Endothelial cell (in vitro differentiated cells): ENCODE data around the gene FBXW12. TPM values are rescaled to one million over a fixed set of nuclear protein-coding genes. Genes with fewer than 3 reads are reported as not detected.

Source experiments
- DNase-seq: peaks from one replicate; pipeline ENCODE4 v3.0.0; 2021; ENCODE audit warnings: low spot score
- H3K27ac Mint-ChIP-seq: one replicate; pipeline ENCODE4 v1.8.0; 2021; ENCODE audit warnings: mixed read lengths, inconsistent platforms; ENCODE audit not compliant: unreplicated experiment
- H3K27me3 Mint-ChIP-seq: one replicate; pipeline ENCODE4 v1.8.0; 2021; ENCODE audit warnings: mild to moderate bottlenecking, moderate library complexity, mixed read lengths, inconsistent platforms; ENCODE audit not compliant: unreplicated experiment
- H3K36me3 Mint-ChIP-seq: one replicate; pipeline ENCODE4 v1.8.0; 2021; ENCODE audit warnings: mild to moderate bottlenecking, low read depth, mixed read lengths, inconsistent platforms; ENCODE audit not compliant: unreplicated experiment
- H3K4me1 Mint-ChIP-seq: one replicate; pipeline ENCODE4 v1.8.0; 2021; ENCODE audit warnings: mild to moderate bottlenecking, mixed read lengths, inconsistent platforms; ENCODE audit not compliant: unreplicated experiment
- H3K4me3 Mint-ChIP-seq: one replicate; pipeline ENCODE4 v1.8.0; 2021; ENCODE audit warnings: mild to moderate bottlenecking, mixed read lengths, inconsistent platforms; ENCODE audit not compliant: unreplicated experiment
- H3K9me3 Mint-ChIP-seq: one replicate; pipeline ENCODE4 v1.8.0; 2021; ENCODE audit warnings: mixed read lengths, inconsistent platforms; ENCODE audit not compliant: unreplicated experiment
- total RNA-seq: library from RNA; stranded (reverse); fragmentation: NEBNext Ultra II Directional; extraction: Animal tissue kit (Norgen Biotek cat#: 25700); gene quantifications from one replicate; pipeline ENCODE4 v1.2.1, GENCODE V29; 2021; ENCODE audit not compliant: unreplicated experiment
- TF ChIP-seq, protein P1 (sequence below): fragments of 200-600 bp; sonication (generic); IDR thresholded peaks from one replicate; pipeline ENCODE4 v1.5.0; 2021; ENCODE audit warnings: antibody characterized with exemption; ENCODE audit not compliant: unreplicated experiment

The FBXW12 gene
- total RNA-seq, 1 donor from 2014 or later: not detected

DNA sequence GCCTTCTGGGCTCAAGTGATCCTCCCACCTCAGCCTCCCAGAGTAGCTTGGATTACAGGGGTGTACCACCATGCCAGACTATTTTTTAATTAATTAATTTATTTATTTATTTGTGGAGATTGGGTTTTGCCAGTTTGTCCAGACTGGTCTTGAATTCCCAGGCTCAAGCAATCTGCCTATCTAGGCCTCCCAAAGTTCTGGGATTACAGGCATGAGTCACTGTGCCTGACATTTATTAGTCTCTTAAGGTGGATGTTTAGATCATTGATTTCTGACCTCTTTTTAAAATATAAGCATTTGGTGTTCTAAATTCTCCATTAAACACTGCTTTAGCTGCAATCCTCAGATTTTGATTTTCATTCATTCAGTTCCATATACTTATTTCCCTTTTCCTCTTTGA lies 15.6 kb downstream of the FBXW12 start:
- H3K9me3 Mint-ChIP-seq: no peaks in the 10 kb centered on the region
- TF ChIP-seq, protein P1, sequence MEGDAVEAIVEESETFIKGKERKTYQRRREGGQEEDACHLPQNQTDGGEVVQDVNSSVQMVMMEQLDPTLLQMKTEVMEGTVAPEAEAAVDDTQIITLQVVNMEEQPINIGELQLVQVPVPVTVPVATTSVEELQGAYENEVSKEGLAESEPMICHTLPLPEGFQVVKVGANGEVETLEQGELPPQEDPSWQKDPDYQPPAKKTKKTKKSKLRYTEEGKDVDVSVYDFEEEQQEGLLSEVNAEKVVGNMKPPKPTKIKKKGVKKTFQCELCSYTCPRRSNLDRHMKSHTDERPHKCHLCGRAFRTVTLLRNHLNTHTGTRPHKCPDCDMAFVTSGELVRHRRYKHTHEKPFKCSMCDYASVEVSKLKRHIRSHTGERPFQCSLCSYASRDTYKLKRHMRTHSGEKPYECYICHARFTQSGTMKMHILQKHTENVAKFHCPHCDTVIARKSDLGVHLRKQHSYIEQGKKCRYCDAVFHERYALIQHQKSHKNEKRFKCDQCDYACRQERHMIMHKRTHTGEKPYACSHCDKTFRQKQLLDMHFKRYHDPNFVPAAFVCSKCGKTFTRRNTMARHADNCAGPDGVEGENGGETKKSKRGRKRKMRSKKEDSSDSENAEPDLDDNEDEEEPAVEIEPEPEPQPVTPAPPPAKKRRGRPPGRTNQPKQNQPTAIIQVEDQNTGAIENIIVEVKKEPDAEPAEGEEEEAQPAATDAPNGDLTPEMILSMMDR: no peak
- DNase-seq: no peak
- no peaks in the 10 kb centered on the region for H3K27me3 Mint-ChIP-seq
- no peaks in the 10 kb centered on the region for H3K36me3 Mint-ChIP-seq
- H3K4me1 Mint-ChIP-seq: no peaks in the 10 kb centered on the region
- no peak overlapping the region for H3K4me3 Mint-ChIP-seq
- no peak overlapping the region for H3K27ac Mint-ChIP-seq

DNA sequence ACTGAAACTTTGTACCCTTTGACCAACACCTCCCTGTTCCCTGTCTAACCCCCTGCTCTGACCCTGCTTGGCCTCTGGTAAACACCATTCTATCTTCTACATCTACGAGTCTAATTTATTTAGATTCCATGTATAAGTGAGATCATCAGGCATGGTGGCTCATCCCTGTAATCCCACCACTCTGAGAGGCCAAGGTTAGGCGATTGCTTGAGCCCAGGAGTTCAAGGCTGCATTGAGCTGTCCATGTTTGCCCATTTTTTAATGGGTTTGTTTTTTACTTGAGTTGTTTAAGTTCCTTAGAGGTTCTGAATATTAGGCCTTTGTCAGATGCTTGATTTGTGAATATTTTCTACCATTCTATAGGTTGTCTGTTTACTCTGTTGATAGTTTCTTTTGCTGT lies 16.9 kb downstream of the FBXW12 start:
- Mint-ChIP-seq H3K4me3 (no peak overlapping the region), H3K4me1 (no peaks in the 10 kb centered on the region), H3K36me3 (no peaks in the 10 kb centered on the region), H3K27ac (no peak overlapping the region), H3K9me3 (no peaks in the 10 kb centered on the region), H3K27me3 (peaks cover 4% of the 10 kb centered on the region)
- TF ChIP-seq, protein P1: no peak
- DNase-seq: no peak

DNA sequence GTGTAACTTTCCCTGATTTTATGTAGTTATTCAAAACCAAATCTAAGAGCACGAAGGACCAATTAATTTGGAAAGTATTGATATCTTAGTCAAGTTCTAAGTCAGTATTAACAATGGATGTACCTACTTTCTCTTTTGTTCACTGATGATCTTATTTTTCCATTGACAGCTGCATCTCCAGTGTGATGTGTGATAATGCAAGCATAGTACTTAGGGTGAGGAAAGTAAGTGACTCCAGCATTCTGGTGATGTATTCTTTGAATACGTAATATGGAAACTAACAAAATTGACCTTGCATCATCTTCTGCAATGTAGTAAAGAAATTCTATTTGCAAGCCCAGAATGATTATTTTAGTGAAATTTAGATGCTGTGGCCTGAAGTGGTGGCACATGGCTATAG lies 22.4 kb downstream of the FBXW12 start:
- no peak overlapping the region for H3K4me3 Mint-ChIP-seq
- H3K4me1 Mint-ChIP-seq: peaks cover 4% of the 10 kb centered on the region
- TF ChIP-seq, protein P1: no peak
- DNase-seq: no peak
- H3K9me3 Mint-ChIP-seq: no peaks in the 10 kb centered on the region
- peaks cover 10% of the 10 kb centered on the region for H3K27me3 Mint-ChIP-seq
- H3K36me3 Mint-ChIP-seq: no peaks in the 10 kb centered on the region
- no peak overlapping the region for H3K27ac Mint-ChIP-seq

DNA sequence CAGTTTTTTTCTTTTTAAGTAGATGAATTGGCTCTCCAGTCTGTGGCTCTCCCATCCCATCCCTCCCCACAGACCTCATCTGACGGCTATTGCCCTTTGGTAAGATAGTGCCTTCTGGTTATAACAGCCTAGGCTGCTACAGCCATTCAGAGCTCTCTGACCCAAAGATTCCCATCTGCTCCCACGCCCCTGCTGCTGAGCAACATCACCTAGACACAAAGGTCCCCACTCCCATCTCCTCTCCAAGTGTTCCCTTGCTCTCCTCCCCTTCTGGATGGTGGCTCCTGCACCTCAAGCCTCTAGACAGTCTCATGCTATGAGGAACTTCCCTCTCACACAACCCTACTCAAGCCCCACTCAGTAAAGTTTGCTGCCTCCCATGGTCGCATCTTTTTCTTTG lies 23.7 kb downstream of the FBXW12 start:
- DNase-seq: no peak
- H3K36me3 Mint-ChIP-seq: no peaks in the 10 kb centered on the region
- TF ChIP-seq, protein P1: no peak
- H3K4me3 Mint-ChIP-seq: peak overlapping the region; percentile 32
- H3K9me3 Mint-ChIP-seq: no peaks in the 10 kb centered on the region
- peaks cover 4% of the 10 kb centered on the region for H3K4me1 Mint-ChIP-seq
- no peak overlapping the region for H3K27ac Mint-ChIP-seq
- peaks cover 10% of the 10 kb centered on the region for H3K27me3 Mint-ChIP-seq

DNA sequence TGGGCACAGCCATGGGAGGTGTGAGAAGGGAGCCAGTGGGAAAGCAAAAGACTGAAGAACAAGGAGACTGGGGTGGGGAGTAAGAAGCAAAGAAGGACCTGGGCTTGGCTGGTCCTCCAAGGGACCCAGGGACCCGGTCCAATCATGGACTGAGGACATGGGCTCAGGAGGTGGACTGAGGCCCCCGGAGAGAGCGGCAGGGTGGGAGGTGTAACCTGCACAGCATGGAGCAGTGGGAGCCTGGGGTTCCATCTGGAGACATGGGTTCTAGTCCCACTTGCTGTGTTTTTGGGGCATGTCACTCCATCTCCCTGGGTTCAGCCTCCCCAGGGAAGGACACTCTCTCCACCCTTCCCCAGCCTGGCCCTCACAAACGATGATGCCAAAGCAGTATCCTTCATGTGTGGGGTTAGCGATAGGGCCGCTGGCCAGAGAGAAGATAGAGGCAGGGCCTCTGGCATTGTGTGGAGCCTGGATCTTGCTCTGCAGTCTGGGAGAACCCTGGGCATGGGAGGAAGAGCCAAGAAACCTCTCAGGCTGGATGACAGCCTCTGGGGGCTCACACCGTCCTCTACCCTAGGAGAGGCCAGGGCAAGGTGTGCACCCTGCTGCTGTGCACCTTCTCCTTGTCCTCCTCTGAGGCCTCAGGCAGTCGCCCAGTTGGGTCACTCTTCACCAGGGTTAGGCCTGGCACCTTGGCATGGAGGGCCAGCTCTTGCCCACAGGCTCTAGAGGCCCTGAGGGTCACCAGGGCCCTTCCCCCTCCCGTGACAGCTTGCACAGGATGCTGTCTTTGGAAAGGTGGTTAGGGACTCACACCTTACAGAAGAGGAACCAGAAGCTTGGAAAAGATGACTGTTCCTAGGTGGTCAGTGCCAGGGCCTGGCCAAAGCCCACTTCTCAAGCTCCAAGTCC lies 26.0 kb downstream of the FBXW12 start:
- peak overlapping the region; percentile 75 for H3K27ac Mint-ChIP-seq
- peaks cover 11% of the 10 kb centered on the region for H3K27me3 Mint-ChIP-seq
- peaks cover under 1% of the 10 kb centered on the region for H3K36me3 Mint-ChIP-seq
- H3K9me3 Mint-ChIP-seq: no peaks in the 10 kb centered on the region
- H3K4me1 Mint-ChIP-seq: peaks cover 4% of the 10 kb centered on the region
- H3K4me3 Mint-ChIP-seq: peak overlapping the region; percentile 57
- DNase-seq: no peak
- TF ChIP-seq, protein P1: no peak
